ENCODE data around the gene DTD1.

DNA sequence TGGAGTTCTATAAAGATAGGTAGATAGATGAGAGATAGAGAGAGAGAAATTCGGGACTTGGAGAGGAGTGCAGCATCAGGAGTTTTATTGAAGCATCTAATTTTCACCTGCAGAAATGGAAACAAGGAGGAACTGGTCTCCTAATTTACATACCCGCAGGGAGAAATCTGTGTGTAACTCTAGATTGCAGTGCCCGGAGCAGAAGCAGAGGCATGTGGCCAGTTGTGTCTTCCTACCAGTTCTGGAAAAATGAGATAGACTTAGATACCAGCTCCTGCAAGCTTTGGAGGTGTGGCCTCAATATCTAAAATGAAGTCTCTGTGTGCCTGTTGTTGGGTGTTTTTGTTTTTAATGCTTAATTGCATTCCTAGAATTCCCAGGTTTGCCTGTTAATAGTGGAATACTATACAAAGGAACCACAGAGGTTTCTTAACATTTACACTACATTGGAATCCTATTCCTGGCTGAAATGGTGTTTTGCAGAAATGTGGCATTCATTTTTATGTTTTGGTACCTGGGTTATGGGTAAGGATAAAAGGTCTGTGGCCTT lies 57.4 kb downstream of the DTD1 start:
- TF ChIP-seq, protein P1, sequence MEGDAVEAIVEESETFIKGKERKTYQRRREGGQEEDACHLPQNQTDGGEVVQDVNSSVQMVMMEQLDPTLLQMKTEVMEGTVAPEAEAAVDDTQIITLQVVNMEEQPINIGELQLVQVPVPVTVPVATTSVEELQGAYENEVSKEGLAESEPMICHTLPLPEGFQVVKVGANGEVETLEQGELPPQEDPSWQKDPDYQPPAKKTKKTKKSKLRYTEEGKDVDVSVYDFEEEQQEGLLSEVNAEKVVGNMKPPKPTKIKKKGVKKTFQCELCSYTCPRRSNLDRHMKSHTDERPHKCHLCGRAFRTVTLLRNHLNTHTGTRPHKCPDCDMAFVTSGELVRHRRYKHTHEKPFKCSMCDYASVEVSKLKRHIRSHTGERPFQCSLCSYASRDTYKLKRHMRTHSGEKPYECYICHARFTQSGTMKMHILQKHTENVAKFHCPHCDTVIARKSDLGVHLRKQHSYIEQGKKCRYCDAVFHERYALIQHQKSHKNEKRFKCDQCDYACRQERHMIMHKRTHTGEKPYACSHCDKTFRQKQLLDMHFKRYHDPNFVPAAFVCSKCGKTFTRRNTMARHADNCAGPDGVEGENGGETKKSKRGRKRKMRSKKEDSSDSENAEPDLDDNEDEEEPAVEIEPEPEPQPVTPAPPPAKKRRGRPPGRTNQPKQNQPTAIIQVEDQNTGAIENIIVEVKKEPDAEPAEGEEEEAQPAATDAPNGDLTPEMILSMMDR (conservative IDR thresholded peaks at IDR 0.05; ENCODE audit: low read length) = no peak
- TF ChIP-seq EZH2phosphoT487 (IDR thresholded peaks at IDR 0.05; ENCODE audit: borderline replicate concordance, low read depth, low read length) = no peak
